Liver (tissue), 3 donors: ENCODE data around the gene ARHGEF40.

Source experiments
- ATF3 ChIP-seq: IDR thresholded peaks from 2 replicates; pipeline ENCODE4 v1.6.1; 2016; ENCODE audit warnings: antibody characterized with exemption
- CTCF ChIP-seq: fragments of 150-350 bp; IDR thresholded peaks from 2 replicates; pipeline ENCODE4 v1.5.1; 2017; ENCODE audit warnings: improper control_type of control experiment, low read depth, low read length; ENCODE audit not compliant: missing input control
- FOXA1 ChIP-seq: IDR thresholded peaks from 2 replicates; pipeline ENCODE4 v1.6.1; 2016; ENCODE audit warnings: antibody characterized with exemption
- FOXA2 ChIP-seq: IDR thresholded peaks from 2 replicates; pipeline ENCODE4 v1.6.1; 2016; ENCODE audit warnings: antibody characterized with exemption
- GABPA ChIP-seq, 2 donors: IDR thresholded peaks in 1 of 2; conservative IDR thresholded peaks in 1 of 2; 2 replicates each; pipeline ENCODE4 v1.6.1; 2016; ENCODE audit warnings: antibody characterized with exemption in 2 of 2, mild to moderate bottlenecking in 1 of 2, moderate library complexity in 1 of 2
- JUND ChIP-seq, 2 donors: IDR thresholded peaks; 2 replicates each; pipeline ENCODE4 v1.6.1; 2016; ENCODE audit warnings: antibody characterized with exemption in 2 of 2
- MAX ChIP-seq: IDR thresholded peaks from 2 replicates; pipeline ENCODE4 v1.6.1; 2016; ENCODE audit warnings: antibody characterized with exemption
- RAD21 ChIP-seq, 2 donors: IDR thresholded peaks; 2 replicates each; pipeline ENCODE4 v1.6.1; 2016; ENCODE audit warnings: antibody characterized with exemption in 2 of 2, mild to moderate bottlenecking in 2 of 2
- REST ChIP-seq: IDR thresholded peaks from 2 replicates; pipeline ENCODE4 v1.6.1; 2016; ENCODE audit warnings: antibody characterized with exemption, mild to moderate bottlenecking
- SP1 ChIP-seq: IDR thresholded peaks from 2 replicates; pipeline ENCODE4 v1.6.1; 2018; ENCODE audit warnings: antibody characterized with exemption, mild to moderate bottlenecking
- YY1 ChIP-seq: IDR thresholded peaks from 2 replicates; pipeline ENCODE4 v1.6.1; 2016; ENCODE audit warnings: antibody characterized with exemption, mild to moderate bottlenecking
- donor health status: healthy.
- donor health status: healthy.

GRCh38 chr14:21020977-21021545 is 49.0 kb upstream of the ARHGEF40 start:
- TF ChIP-seq CTCF (no peak), REST (no peak), SP1 (no peak), MAX (no peak), RAD21 (IDR thresholded peaks at IDR 0.05) (no peak), FOXA1 (no peak), GABPA (IDR thresholded peaks at IDR 0.05 in 1 of 2, conservative IDR thresholded peaks at IDR 0.05 in 1 of 2) (no peak), JUND (IDR thresholded peaks at IDR 0.05) (no peak), ATF3 (no peak), YY1 (no peak), FOXA2 (no peak)
